ENCODE data around the gene CERK. TPM values are rescaled to one million over a fixed set of nuclear protein-coding genes. Genes with fewer than 3 reads are reported as not detected.

The CERK gene
- total and polyA plus RNA-seq, 2 of the 13 experiments (the other 11 are each of a cell fraction or from before 2014, with no cell fraction given) = 40.3 to 41.9 TPM

DNA sequence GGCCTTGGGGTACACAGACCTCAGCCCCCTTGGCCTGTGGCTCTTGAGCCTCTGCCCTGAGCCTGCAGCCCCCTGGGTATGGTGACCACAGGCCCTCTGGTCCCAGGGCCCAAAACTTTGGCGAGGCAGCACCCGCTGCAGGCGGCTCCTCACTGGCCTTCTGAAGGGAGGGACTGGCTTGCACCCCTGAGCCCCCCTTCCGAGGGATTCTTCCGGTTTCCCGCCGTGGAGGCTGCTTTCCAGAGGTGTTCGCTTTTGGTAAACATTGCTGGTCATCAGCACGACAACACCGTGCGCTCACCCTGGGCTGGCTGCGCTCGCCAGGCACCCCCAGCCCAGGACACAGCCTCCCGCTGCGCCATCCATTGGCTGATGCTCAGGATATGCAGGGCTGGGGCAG, 75.8 kb downstream of the CERK start:
- H4K20me1 ChIP-seq (ENCODE audit: insufficient read depth, low read length) = no peaks in the 10 kb centered on the region; the same call in 1 of the 2 replicates
- no peak overlapping the region for H3K4me3 ChIP-seq (replicated peaks in 1 of 3; ENCODE audit: insufficient read depth in 1 of 3, low read depth in 2 of 3, low read length in 3 of 3)
- no peak overlapping the region for H2AFZ ChIP-seq (ENCODE audit: low read length)
- no TSS peak for BruUV-seq (replicated peaks)
- H3K9ac ChIP-seq (ENCODE audit: insufficient read depth, low read depth, low read length) = no peak overlapping the region
- peaks cover 17% of the 10 kb centered on the region for H3K4me1 ChIP-seq (ENCODE audit: insufficient read depth, low read length)
- H3K27ac ChIP-seq (ENCODE audit: extremely low read length, insufficient read depth, low read length) = no peak overlapping the region
- no peak overlapping the region for H3K4me2 ChIP-seq (ENCODE audit: low read depth, low read length)
- DNase-seq (ENCODE audit: low spot score) (no peak), FAIRE-seq (no peak), ATAC-seq (no peak)
- POLR2A ChIA-PET = no interaction called here
- H3K9me3 ChIP-seq (ENCODE audit: low read length) = no peaks in the 10 kb centered on the region
- whole genome bisulfite sequencing (ENCODE audit: low lambda C conversion rate) = 98% methylated on average over 11 of the region's 15 CpGs
- TF ChIP-seq AGO2 (optimal IDR thresholded peaks at IDR 0.05; ENCODE audit: low read depth, low read length) (peak; percentile 17), ZNF547 (CRISPR knock-in tag; IDR thresholded peaks at IDR 0.05) (no peak), PRDM15 (CRISPR knock-in tag; IDR thresholded peaks at IDR 0.05) (no peak), PPARG (CRISPR knock-in tag; conservative IDR thresholded peaks at IDR 0.05) (no peak)
- CTCF ChIA-PET (ENCODE audit: low intra/inter-chr PET ratio, low total read pairs) = no interaction called here
- in situ Hi-C loops (cut with HindIII; ENCODE audit: extremely low pct_ligation_motif_present, low pct_unique_long_range_greater_than_20kb) (loop anchor here (25.0 kb wide), 1 partner anchor 100 kb away; no protein-coding TSS in a partner anchor), intact Hi-C loops (cut with micrococcal nuclease; ENCODE audit: unreplicated experiment) (no loop called here)
- no peaks in the 10 kb centered on the region for H3K79me2 ChIP-seq (ENCODE audit: insufficient read depth, low read length)
- no peaks in the 10 kb centered on the region; a peak in 1 of 5 replicates for H3K27me3 ChIP-seq (ENCODE audit: control insufficient read depth in 1 of 2, insufficient read depth in 2 of 2, low read length in 2 of 2)
- H3K36me3 ChIP-seq (replicated peaks in 1 of 2; ENCODE audit: control insufficient read depth in 1 of 2, insufficient read depth in 2 of 2, low read length in 2 of 2) = peaks cover 4 to 13% of the 10 kb centered on the region in 2 experiments; a peak in 2 of 5 replicates

All from HepG2 (cell line).